ENCODE data around the gene HSF2BP. TPM values are rescaled to one million over a fixed set of nuclear protein-coding genes. Genes with fewer than 3 reads are reported as not detected.

Gene HSF2BP
- total RNA-seq, 4 donors from 2014 or later = 1.7 to 6.3 (median 1.9) TPM

DNA sequence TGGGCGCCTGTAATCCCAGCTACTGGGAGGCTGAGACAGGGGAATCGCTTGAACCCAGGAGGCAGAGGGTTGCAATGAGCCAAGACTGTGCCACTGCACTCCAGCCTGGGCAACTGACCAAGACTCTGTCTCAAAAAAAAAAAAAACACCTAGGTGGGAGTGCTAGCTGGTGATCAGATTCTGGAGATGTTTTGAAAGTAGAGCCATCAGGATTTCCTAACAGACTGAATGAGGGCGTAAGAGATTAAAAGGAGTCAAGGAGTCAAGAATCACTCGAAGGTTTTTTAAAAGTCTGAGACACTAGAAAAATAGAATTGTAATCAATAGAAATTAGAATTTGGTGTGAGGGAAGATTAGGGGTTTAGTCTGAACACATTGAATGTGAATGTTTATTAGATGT lies 73.8 kb downstream of the HSF2BP start:
- TF ChIP-seq, protein P1, sequence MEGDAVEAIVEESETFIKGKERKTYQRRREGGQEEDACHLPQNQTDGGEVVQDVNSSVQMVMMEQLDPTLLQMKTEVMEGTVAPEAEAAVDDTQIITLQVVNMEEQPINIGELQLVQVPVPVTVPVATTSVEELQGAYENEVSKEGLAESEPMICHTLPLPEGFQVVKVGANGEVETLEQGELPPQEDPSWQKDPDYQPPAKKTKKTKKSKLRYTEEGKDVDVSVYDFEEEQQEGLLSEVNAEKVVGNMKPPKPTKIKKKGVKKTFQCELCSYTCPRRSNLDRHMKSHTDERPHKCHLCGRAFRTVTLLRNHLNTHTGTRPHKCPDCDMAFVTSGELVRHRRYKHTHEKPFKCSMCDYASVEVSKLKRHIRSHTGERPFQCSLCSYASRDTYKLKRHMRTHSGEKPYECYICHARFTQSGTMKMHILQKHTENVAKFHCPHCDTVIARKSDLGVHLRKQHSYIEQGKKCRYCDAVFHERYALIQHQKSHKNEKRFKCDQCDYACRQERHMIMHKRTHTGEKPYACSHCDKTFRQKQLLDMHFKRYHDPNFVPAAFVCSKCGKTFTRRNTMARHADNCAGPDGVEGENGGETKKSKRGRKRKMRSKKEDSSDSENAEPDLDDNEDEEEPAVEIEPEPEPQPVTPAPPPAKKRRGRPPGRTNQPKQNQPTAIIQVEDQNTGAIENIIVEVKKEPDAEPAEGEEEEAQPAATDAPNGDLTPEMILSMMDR (IDR thresholded peaks at IDR 0.05) = no peak
- no peak for TF ChIP-seq POLR2A (IDR thresholded peaks at IDR 0.05)
- TF ChIP-seq EP300 (IDR thresholded peaks at IDR 0.05) = no peak
- H3K9me3 ChIP-seq = no peaks in the 10 kb centered on the region
- no peak overlapping the region for H3K4me3 ChIP-seq
- DNase-seq (ENCODE audit: low spot score in 2 of 2) = no peak
- H3K27me3 ChIP-seq = no peaks in the 10 kb centered on the region
- H3K36me3 ChIP-seq = no peaks in the 10 kb centered on the region
- H3K4me1 ChIP-seq = peaks cover 3 to 36% (median 15%) of the 10 kb centered on the region in 4 donors
- 83 to 85% methylated on average over 4 of the region's 4 CpGs for WGBS, 2 donors
- peak overlapping the region; percentile 56 to 90 (median 84) for H3K27ac ChIP-seq

DNA sequence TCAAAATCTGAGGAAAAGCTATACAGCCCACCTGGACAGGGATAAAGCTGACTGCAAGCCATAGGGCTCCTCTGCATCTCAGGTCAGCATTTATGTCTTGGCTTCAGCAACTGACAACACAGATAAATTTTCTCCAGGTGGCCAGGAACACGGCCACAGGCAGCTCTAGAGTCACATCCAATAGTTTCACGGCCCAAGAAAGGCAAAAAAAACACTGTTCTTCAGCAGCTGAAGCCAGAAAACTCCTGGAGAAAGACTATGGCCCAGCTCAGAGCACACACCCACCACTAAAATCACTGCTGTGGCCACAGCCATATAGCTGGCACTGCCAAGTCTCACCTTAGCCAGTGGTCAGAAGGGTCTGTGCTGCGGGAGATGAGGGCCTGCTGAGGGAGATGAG lies 77.8 kb downstream of the HSF2BP start:
- Histone ChIP-seq H3K27ac (peak overlapping the region in 1 of 4 donors; percentile 41), H3K27me3 (no peaks in the 10 kb centered on the region), H3K4me3 (no peak overlapping the region), H3K36me3 (no peaks in the 10 kb centered on the region), H3K4me1 (peaks cover 3 to 36% (median 14%) of the 10 kb centered on the region in 4 donors), H3K9me3 (no peaks in the 10 kb centered on the region)
- 71 to 74% methylated on average over 3 of the region's 3 CpGs for WGBS, 2 donors
- no peak for DNase-seq (ENCODE audit: low spot score in 2 of 2)
- no peak for TF ChIP-seq POLR2A (IDR thresholded peaks at IDR 0.05)
- TF ChIP-seq, protein P1 (IDR thresholded peaks at IDR 0.05) = no peak
- no peak for TF ChIP-seq EP300 (IDR thresholded peaks at IDR 0.05)

DNA sequence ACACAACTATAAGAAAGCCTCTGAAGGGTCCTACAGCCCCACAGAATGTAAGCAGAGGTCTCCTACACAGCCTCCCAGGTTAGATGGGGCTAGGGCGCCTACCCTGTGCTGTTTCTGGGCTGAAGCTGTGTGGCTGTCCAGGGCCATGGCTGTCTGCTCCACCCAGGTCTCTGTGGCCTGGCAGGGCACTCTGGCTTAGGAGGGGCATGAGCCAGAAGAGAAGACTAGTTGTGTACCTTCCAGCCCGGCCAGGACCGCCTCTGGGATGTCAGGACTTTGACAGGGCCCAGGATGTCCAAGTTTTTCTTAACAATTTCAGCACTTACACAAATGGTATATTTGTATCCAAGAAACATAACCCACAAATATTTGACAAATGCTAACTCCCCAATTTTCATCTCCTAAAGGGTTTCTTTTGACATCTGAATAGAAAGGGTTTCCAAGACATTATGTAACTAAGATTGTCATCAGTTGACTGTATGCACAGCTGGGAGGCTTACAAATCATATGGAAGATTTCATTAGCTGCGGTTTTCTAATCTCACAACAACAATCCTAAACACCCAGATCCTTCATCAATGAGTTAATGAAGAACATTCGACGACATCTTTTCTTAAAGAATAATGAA lies 80.5 kb downstream of the HSF2BP start:
- H3K4me1 ChIP-seq = peaks cover 0 to 18% (median 4%) of the 10 kb centered on the region in 4 donors
- H3K4me3 ChIP-seq = no peak overlapping the region
- H3K9me3 ChIP-seq = no peaks in the 10 kb centered on the region
- peak overlapping the region in 1 of 4 donors; percentile 66 for H3K27ac ChIP-seq
- TF ChIP-seq EP300 (IDR thresholded peaks at IDR 0.05) (no peak), POLR2A (IDR thresholded peaks at IDR 0.05) (no peak)
- TF ChIP-seq, protein P1 (IDR thresholded peaks at IDR 0.05) = no peak
- no peaks in the 10 kb centered on the region for H3K36me3 ChIP-seq
- DNase-seq (ENCODE audit: low spot score in 2 of 2) = no peak
- WGBS, 2 donors = 51 to 54% methylated on average over 6 of the region's 6 CpGs
- no peaks in the 10 kb centered on the region for H3K27me3 ChIP-seq

DNA sequence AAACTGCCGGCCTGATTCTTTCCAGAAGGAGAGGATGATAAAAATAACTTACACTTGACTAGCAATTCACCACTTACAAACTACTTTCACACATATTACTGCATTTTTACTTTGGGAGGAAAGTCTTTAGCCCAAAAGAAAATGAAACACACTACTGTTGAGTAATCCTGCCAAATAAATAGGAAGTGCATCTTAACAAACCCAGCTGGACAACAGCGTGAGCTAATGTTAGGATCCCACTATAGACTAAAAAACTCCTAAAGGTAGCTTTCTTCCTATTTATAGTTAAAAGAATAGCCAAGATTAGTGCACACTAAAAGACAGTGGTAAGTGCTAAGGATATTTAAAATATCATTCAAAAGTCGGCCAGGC lies 83.8 kb downstream of the HSF2BP start:
- H3K27me3 ChIP-seq = no peaks in the 10 kb centered on the region
- TF ChIP-seq, protein P1 (IDR thresholded peaks at IDR 0.05) = no peak
- no peak for TF ChIP-seq POLR2A (IDR thresholded peaks at IDR 0.05)
- no peak for TF ChIP-seq EP300 (IDR thresholded peaks at IDR 0.05)
- WGBS, 2 donors = 74 to 77% methylated on average over 3 of the region's 3 CpGs
- H3K4me1 ChIP-seq = peaks cover 0 to 18% (median 4%) of the 10 kb centered on the region in 4 donors
- no peaks in the 10 kb centered on the region for H3K9me3 ChIP-seq
- peak overlapping the region in 2 of 4 donors; percentile 61 to 67 for H3K27ac ChIP-seq
- no peak overlapping the region for H3K4me3 ChIP-seq
- H3K36me3 ChIP-seq = no peaks in the 10 kb centered on the region
- DNase-seq (ENCODE audit: low spot score in 2 of 2) = no peak

DNA sequence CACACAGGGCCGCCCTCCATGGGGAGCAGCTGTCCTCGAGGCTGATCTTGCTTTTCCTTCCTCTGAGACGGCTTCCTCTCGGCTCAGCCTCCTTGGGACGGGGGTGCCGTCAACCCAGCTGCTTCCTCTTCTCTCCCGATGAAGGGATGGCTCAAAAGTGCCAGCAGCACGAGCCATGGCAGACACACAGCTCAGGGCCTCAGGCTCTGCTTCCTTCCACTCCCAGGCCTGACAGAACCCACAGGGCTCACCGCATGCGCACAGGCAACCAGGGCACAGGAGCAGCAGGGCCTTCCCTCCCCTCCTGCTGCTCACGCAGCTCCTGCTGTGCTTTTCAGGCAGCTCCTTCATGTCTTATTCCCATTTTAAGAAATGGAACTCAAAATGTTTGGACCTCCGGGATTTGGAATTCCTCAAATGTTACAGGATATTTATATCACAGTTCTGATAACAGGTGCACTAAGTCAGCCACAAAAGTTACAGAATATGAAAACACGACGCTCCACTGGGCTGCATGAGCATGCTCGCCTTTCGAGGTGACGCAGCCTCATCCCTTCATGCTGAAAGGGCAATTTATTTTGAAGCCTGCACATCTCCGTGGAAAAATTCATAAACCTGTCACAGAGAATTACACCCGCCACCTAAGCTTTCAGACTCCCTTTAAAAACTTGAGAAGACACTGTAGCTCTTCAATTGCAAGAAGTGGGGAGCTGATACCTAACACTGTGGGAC lies 84.4 kb downstream of the HSF2BP start:
- WGBS, 2 donors = 77% methylated on average over 19 of the region's 19 CpGs
- no peak for DNase-seq (ENCODE audit: low spot score in 2 of 2)
- TF ChIP-seq, protein P1 (IDR thresholded peaks at IDR 0.05) = no peak
- TF ChIP-seq POLR2A (IDR thresholded peaks at IDR 0.05) = no peak
- TF ChIP-seq EP300 (IDR thresholded peaks at IDR 0.05) = no peak
- no peaks in the 10 kb centered on the region for H3K9me3 ChIP-seq
- H3K27ac ChIP-seq = peak overlapping the region in 2 of 4 donors; percentile 61 to 67
- peaks cover 0 to 16% (median 4%) of the 10 kb centered on the region in 4 donors for H3K4me1 ChIP-seq
- no peaks in the 10 kb centered on the region for H3K36me3 ChIP-seq
- no peak overlapping the region for H3K4me3 ChIP-seq
- no peaks in the 10 kb centered on the region for H3K27me3 ChIP-seq

All from tibial nerve (tissue), 4 donors.